ENCODE results near the gene KLRG1. TPM values are rescaled to one million over a fixed set of nuclear protein-coding genes. Genes with fewer than 3 reads are reported as not detected.

Gene KLRG1
- total and polyA plus RNA-seq, 4 donors, result 0.49 to 6.5 (median 1.6) TPM

DNA sequence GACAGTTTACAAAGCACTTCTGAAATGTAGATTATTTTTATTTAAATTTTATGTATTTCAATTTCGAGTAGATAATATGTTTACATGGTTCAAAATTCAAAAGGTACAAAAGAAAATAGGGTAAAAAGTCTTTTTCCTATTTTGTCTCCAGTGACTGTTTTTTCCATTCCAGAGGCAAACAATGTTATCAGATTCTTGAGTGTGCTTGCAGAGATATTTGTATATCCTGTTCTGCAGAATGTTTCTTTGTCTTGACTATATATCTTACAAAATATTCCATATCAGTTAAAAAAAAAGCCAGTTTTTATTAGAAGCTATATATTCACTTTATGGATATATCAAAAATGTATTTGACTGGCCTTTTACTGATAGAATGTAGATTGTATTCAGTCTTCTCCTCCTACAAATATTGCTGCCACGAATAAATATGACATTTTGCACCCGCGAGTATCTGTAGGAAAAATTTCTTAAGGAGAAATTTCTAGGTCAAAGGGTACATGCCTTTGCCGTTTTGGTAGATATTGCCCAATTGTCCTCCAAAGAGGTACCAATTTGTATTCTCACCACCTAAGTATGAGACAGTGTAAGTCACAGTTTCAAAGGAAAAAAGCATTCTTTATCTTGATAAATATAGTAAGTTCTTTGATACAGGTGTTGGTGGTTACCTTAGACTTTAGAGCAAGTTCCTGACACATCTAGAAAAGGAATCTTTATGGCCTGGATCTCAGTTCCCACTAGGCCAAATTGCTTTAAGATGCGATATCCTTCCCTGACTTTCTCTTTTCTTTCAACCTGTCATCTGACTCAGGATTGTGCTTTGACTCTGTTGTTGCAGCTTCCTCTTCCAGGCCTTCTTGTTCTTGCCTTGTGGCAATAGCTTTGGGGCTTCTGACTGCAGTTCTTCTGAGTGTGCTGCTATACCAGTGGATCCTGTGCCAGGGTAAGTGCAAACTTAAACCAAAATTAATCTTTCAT lies 2.3 kb downstream of the KLRG1 start:
- H3K9ac ChIP-seq (ENCODE audit: insufficient read depth in 1 of 2, low read length in 2 of 2), result no peak overlapping the region
- 47 to 59% methylated on average over 6 of the region's 6 CpGs for WGBS, 2 donors

GRCh38 chr12:8993827-8994226 lies 4.5 kb downstream of the KLRG1 start:
- Histone ChIP-seq H3K27me3 (ENCODE audit: control insufficient read depth in 3 of 3, insufficient read depth in 3 of 3, low read length in 2 of 3) (no peaks in the 10 kb centered on the region), H3K27ac (ENCODE audit: low read depth in 1 of 2, low read length in 1 of 2) (no peak overlapping the region), H3K9ac (ENCODE audit: insufficient read depth in 1 of 2, low read length in 2 of 2) (no peak overlapping the region), H3K4me3 (no peak overlapping the region), H3K9me3 (ENCODE audit: control insufficient read depth in 4 of 4, insufficient read depth in 3 of 4, low read length in 3 of 4) (no peaks in the 10 kb centered on the region), H3K4me1 (ENCODE audit: control insufficient read depth in 5 of 5, insufficient read depth in 5 of 5, low read length in 5 of 5) (peaks cover 0 to 7% (median 0%) of the 10 kb centered on the region in 5 donors), H3K36me3 (ENCODE audit: control insufficient read depth in 4 of 4, insufficient read depth in 4 of 4, low read length in 4 of 4) (no peaks in the 10 kb centered on the region)
- ATAC-seq (ENCODE audit: insufficient read depth, low FRiP score), result no peak
- DNase-seq, result no peak
- TF ChIP-seq CTCF (IDR thresholded peaks at IDR 0.05; ENCODE audit: control extremely low read depth, extremely low read depth), result no peak
- 90 to 92% methylated on average over 3 of the region's 3 CpGs for WGBS, 2 donors

More for the DNA sequence above, 2.3 kb downstream of the KLRG1 start:
- peak overlapping the region in 1 of 2 donors; percentile 53 for H3K27ac ChIP-seq (ENCODE audit: low read depth in 1 of 2, low read length in 1 of 2)
- H3K36me3 ChIP-seq (ENCODE audit: control insufficient read depth in 4 of 4, insufficient read depth in 4 of 4, low read length in 4 of 4), result no peaks in the 10 kb centered on the region
- H3K4me3 ChIP-seq, result no peak overlapping the region
- no peak for ATAC-seq (ENCODE audit: insufficient read depth, low FRiP score)
- no peaks in the 10 kb centered on the region for H3K9me3 ChIP-seq (ENCODE audit: control insufficient read depth in 4 of 4, insufficient read depth in 3 of 4, low read length in 3 of 4)
- peaks cover 0 to 7% (median 0%) of the 10 kb centered on the region in 5 donors for H3K4me1 ChIP-seq (ENCODE audit: control insufficient read depth in 5 of 5, insufficient read depth in 5 of 5, low read length in 5 of 5)
- H3K27me3 ChIP-seq (ENCODE audit: control insufficient read depth in 3 of 3, insufficient read depth in 3 of 3, low read length in 2 of 3), result no peaks in the 10 kb centered on the region
- DNase-seq, result no peak
- no peak for TF ChIP-seq CTCF (IDR thresholded peaks at IDR 0.05; ENCODE audit: control extremely low read depth, extremely low read depth)

DNA sequence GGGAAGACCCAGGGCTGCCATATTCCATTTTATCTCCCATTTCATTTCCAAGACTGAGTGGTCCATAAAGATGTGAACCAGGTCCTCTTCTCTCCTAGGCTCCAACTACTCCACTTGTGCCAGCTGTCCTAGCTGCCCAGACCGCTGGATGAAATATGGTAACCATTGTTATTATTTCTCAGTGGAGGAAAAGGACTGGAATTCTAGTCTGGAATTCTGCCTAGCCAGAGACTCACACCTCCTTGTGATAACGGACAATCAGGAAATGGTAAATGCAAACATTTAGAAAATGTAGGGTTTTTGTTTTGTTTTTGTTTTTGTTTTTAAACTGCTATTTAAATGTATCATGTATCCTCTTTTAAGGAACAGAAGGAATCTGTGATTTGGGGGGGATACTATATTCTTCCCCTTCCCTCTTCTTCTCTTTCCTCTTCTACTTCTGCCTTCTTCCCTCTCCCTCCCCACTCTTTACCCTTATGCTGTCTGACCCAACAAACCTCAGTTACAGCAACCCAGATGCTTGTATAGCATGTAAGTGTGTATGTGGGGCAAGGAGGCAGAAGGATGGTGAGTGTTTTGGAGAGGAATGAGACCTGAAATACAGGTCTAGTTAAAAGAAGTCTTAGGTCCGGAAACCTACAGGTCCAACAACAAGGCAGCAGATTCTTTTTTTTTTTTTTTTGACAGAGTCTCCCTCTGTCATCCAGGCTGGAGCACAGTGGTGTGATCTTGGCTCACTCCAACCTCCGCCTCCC lies 5.9 kb downstream of the KLRG1 start:
- Histone ChIP-seq H3K4me1 (ENCODE audit: control insufficient read depth in 5 of 5, insufficient read depth in 5 of 5, low read length in 5 of 5) (peaks cover 0 to 3% (median 0%) of the 10 kb centered on the region in 5 donors), H3K9ac (ENCODE audit: insufficient read depth in 1 of 2, low read length in 2 of 2) (no peak overlapping the region), H3K27me3 (ENCODE audit: control insufficient read depth in 3 of 3, insufficient read depth in 3 of 3, low read length in 2 of 3) (no peaks in the 10 kb centered on the region), H3K4me3 (no peak overlapping the region), H3K36me3 (ENCODE audit: control insufficient read depth in 4 of 4, insufficient read depth in 4 of 4, low read length in 4 of 4) (no peaks in the 10 kb centered on the region), H3K9me3 (ENCODE audit: control insufficient read depth in 4 of 4, insufficient read depth in 3 of 4, low read length in 3 of 4) (no peaks in the 10 kb centered on the region), H3K27ac (ENCODE audit: low read depth in 1 of 2, low read length in 1 of 2) (no peak overlapping the region)
- WGBS, 2 donors, result 72 to 85% methylated on average over 4 of the region's 4 CpGs
- ATAC-seq (ENCODE audit: insufficient read depth, low FRiP score) (no peak), DNase-seq (no peak)
- no peak for TF ChIP-seq CTCF (IDR thresholded peaks at IDR 0.05; ENCODE audit: control extremely low read depth, extremely low read depth)

All from lung (tissue), 12 donors.